Stimulated activated CD8-positive, alpha-beta memory T cell treated with anti-CD3 and anti-CD28 coated beads, Interleukin-4, amount 100 ng/mL, for 1 hour (primary cell): ENCODE measurements around the gene PATJ.

Source experiments
- DNase-seq, 2 donors: peaks; one replicate each; pipeline ENCODE4 v3.0.0-alpha.2; 2020; ENCODE audit warnings: low read depth in 2 of 2, low spot score in 1 of 2

The PATJ gene

DNA sequence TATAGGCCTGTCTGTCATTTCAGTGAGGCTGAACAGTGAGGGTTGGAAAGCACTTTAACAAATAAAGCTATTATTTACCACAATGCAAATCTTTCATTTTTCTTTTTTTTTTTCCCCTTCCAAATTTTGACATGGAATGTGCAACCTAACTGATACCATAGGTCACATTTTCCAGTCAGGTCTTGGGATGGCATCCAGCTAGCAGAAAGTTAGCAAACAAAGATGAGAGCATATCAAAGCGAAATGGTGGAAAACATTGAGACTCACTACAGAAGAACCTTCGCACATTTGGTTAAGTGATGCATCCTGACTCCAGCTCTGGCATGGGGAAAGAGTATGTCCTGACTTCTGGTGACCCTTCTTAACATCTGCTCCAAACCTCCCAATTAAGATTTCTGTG, 347.3 kb downstream of the PATJ start:
- DNase-seq, result no peak

DNA sequence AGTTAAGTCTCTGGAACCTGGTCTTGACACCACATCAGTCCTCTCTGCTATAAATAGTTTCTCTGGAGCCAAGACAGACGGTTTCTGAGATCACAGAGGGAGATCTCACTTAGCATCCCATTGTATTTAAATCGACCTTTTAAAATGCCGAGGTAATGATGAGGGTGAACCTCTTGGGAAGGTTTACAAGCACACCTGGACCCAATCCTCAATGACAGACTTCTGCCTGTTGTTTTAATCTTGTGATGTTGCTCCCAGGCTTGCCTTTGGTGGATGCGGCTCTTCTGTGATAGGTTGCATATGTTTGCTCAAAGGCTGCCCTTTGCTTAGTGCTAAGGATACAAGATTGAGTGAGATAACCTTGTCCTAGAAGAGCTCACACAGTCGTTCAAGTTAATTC, 347.7 kb downstream of the PATJ start:
- no peak for DNase-seq

DNA sequence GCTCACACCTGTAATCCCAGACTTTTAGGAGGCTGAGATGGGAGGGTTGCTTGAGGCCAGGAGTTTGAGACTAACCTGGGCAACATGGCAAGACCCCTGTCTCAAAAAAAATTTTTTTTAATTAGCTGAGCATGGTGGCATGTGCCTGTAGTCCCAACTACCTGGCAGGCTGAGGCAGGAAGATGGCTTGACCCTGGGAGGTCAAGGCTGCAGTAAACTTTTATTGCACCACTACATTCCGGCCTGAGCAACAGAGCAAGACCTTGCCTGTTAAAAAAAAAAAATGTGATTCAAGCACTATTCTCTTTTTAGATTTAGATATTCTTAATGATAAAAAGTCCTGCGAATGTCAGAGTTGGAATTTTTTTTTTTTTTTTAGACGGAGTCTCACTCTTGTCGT, 349.8 kb downstream of the PATJ start:
- DNase-seq, result no peak

DNA sequence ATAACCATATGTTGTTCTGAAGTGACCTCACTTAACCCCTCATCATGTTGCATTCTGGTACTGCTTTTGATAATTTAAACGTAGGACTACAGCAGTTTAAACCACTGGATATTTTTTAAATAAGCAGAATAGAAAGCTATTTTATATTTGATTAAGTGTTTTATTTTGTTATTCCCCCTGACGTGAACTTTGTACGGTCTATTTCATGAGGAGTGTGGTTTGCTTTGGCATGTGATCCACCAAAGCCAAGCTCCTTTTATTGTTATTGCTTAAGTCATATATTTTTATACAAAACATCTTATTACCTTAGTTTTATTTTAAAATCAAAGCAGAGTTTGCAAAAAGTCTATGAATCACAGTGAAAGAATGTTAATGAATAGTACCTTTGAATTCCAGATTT, 351.0 kb downstream of the PATJ start:
- no peak for DNase-seq

DNA sequence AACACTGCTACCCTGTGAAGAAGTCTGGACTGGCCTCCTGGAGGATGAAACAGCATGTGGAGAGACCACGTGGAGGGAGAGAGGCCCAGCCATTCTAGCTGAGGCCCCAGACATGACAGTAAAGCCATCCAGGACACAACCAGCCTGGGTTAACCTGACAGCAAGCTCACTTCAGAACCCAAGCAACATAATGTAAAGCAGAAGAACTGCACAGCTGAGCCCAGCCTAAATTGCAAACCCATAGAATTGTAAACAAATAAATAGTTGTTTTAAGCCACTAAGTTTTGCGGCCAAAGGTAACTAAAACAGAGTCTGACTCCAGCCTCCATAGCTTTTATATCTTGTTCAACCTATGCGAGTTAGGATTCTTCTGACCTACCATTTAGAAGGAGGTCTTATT, 355.2 kb downstream of the PATJ start:
- no peak for DNase-seq

DNA sequence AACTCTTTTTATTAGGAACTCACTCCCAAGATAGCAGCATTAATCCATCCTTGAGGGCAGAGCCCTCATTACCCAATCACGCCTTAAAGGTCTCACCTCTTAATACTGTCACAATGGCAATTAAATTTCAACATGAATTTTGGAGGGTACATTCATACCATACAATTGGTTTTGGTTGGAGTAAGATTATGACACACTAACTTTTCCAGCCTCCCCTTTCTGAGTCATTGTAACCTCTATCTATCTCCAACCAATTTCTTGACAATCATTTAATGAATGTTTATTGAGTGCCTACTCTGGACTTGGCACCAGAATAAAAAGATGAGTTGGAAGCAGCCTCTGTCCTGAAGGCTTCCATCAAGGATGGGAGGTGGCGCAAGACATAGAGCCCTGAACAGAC, 358.2 kb downstream of the PATJ start:
- no peak for DNase-seq

DNA sequence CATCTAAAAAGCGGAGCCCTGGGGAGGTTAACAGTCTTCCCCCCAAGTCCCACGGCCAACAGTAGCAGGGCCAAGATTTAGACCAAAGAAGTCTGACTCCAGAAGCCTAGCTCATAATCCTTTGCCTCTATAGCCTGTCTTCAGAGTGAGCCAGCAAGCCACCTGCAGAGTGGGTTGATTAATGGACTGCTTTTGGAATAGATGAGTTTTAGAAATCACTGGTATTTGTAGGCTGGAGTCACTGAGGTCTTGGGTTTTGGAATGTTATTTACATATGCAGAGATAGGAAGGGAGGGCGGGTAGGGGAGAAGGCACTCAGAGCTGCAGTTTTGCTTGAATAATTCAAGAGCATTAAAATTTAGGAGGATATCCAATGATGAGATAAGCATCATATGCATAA, 361.6 kb downstream of the PATJ start:
- no peak for DNase-seq

DNA sequence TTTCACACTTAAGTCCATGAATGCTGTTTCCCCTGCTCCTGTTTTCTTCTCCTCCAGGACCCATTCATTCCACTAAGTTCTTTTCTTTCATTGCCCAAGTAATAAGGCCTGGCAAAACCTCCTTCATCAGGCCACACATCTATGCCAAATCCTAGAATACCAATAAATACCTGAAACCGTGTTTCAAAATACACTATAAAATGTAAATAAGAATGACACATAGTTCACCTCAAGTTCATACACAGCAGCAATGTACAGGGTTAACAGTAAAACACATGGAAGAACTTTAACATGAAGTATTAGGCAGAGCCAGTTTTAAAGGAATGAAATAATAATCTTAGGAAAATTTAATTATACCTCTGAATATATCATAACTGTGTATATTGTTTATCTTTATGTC, 365.6 kb downstream of the PATJ start:
- DNase-seq, result no peak

DNA sequence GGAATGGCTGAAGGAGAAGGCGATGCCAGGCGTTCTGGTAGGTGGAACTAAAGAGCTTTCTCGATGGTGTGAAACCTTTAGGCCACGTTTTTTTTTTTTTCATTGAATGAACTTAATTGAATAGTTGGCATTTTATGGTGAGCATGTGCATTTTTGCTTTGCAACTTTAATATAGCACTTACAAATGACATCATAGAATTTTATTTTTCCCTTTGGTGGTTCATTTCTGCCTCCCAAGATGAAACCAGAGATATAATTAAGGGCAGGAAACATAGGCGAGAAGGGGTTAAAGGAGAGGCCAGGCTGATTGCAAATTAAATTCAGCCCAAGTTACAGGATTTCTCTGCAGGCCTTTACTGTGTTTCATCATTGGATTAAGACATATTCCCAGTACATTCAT, 366.8 kb downstream of the PATJ start:
- no peak for DNase-seq

DNA sequence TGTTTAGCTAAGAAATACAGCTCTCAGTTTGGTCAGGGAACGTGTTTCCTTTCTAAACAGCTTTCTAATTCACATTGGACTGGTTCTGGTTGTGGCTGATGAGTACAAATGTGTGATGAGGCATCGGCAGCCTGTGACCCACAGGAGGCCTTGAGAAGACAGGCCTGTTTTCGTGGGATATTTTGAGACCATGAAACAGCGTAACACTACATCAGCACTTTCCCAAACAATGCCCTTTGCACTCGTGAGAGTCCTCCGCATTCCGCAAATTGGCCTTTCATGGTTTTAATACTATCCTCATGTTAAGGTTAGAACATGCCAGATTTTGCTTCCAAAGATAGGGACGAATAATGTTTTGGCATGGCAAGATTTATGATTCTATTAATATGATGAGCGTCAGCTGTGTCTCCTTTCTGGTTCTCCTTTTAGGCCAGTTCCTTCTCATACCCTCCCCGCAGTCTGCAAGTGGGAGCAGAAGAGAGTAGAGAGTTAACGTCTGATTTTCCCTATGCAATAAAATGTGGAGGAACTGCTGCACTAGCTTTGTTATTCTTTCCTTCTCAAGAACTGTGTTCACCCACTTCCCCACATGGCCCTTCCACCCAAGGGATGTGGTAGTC, 368.0 kb downstream of the PATJ start:
- no peak for DNase-seq

DNA sequence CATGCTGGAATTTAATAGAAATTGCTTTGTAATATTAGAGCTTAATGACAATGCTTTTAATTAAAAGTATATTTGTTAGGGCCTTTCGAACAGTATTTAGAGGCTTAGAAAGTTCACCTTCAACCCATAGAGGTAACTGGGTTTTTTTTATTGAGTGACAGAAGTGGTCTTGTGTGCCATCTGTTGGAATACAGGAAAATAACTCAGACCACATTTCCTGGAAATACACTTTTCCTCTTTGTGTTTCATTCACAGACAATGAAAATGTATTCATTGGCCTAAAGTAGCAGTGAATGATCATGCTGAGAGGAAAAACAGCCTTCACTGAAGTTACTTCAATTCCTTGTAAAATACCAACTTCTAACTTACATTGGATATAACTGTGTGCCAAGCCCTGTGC, 368.8 kb downstream of the PATJ start:
- DNase-seq, result no peak

DNA sequence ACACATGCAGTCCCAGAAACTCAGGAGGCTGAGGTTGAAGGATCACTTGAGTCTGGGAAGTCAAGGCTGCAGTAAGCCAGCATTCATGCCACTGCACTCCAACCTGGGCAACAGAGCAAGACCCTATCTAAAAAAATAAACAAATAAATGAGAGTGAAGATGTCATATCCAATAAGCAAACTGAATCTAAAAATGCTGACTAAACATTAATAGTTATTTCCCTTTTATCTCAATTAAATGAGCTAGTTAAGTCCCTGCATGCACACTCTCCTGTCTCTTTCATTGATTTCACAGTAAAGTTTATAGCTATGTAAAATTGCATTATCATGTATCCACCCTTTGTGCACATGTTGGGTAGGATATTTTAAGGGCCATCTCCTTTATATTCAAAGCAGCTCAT, 371.2 kb downstream of the PATJ start:
- no peak for DNase-seq

DNA sequence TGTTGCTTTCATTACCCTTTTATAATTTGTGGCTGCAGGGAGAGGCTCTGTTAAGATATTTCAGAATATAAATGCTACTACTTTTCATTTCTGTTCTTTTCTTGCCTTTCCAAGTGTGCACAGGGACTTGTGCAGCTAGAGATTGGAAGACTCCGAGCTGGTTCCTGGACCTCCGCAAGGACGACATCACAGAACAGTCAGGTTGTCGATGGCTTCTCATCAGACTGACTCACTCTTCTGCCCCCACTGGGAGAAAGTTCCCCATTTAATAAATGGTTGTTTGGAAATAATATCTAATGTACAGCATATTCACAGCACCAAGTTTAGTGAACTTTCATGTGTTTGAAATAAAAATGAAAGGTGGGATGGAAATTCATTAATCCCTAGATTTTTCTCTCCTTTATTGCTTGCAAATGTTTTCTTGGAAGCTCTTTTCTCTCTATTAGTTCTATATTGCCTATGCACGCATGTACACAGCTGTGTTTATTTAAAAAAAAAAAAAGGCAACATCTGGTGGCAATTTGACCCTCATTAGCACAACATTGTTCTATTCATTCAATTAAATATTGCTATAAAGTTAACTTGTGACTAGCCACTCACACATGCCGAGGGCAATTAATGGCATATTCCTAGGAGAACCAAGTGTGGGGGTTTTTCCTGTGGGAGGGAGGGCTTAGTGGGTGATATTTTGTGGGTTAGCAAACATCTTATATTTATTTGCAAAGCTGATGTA, 374.9 kb downstream of the PATJ start:
- DNase-seq, result no peak

DNA sequence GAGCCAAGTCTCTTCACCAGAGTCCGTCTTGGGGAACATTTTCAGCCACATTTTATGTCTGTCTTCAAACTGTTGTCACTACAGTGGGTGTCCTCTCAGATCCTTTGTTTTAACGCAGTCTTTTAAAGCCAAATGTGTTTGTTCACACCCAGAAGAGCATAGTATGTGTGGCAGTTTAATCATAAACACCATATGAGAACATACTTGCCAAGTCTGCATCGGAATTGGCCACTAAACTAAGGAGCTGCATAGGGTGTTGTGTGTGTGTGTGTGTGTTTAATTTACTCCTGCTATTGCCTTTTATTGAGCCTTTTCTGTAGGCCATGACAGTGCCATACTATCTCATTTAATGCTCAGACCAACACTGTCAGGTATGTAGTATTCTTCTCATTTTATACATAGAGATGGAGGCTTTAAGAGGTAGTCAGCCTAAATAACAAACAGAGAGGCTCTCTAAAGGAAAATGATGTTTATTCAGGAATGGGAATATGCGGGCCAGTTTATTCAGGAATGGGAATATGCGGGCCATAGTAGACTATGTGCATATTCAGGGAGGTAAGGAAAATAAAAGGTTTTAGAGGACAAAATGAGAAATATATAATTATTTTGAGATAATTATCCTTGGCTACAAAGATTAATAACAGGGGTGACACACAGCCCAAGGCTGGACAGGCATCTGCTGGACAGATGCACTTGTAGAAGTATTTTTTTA, 384.5 kb downstream of the PATJ start:
- no peak for DNase-seq

DNA sequence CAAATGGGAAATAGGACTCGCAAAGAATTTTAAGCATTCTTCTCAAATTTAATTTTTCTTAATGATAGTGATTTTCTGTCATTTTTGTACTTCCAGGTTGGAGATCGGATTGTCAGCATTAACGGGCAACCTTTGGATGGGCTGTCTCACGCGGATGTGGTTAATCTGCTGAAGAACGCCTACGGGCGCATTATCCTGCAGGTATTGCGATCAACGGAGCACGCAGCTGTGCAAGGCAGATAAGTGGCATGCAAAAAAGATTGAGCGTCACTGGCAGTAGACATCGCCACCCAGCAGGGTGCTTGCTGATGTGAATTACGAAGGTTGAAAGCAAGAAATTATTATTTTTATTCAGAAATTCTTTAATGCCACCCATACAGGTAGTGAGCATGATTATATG, 386.5 kb downstream of the PATJ start:
- no peak for DNase-seq

DNA sequence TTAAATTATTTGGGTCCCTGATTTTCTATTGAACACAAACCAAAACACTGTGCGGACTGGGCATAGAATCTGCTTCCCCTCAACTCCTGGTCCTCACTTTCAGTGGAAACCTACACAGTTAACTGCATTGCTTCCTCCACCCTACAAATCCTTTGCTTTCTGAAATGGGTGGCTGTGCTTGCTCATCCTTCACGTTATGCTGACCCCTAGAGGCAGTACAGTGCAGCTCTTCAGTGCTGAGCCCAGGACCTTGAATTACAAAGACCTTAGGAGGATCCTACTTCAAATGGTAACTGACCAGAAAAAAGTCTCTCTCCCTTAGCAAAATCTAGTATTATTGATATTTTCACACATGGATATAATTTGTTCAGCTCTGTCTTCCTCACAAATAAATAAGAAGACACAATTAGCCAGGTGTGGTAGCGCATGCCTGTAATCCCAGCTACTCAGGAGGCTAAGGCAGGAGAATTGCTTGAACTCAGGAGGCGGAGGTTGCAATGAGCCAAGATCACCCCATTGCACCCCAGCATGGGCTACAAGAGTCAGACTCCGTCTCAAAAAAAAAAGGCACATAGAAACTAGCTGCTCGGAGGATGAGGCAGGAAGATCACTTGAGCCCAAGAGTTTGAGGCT, 388.9 kb downstream of the PATJ start:
- no peak for DNase-seq

DNA sequence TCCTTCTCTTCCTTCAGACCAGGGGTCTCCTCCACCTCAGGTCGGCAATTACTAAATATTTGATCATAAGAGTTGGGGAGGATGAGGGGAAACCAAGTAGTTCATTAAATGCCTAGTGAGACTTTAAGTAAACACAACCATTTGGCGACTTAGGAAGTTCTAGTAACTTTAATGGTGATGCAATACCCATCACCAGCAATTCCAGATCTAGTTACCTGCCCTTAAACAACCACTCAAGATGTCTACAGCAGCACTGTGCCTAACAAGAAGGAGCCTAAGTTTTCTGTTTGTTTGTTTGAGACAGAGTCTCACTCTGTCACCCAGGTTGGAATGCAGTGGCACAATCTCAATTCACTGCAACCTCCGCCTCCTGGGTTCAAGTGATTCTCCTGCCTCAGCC, 395.7 kb downstream of the PATJ start:
- DNase-seq, result no peak

DNA sequence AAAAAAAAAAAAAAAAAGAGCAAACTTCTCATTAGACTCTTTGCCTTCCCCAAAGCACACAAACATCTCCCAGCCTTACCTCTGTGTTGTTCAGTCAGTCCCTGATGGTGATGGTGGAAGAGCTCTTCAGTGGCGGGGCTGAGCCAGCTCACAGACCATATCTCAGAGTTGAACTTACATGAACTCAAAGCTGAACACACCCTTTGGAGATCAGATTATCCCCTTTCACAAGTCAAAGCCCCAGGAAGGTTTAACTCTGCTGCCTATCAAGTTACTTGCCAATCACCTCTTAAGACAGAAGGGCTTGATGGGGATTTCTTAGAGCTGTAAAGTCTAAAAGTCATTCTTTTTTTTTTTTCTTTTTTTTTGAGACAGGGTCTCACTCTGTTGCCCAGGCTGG, 397.1 kb downstream of the PATJ start:
- no peak for DNase-seq

DNA sequence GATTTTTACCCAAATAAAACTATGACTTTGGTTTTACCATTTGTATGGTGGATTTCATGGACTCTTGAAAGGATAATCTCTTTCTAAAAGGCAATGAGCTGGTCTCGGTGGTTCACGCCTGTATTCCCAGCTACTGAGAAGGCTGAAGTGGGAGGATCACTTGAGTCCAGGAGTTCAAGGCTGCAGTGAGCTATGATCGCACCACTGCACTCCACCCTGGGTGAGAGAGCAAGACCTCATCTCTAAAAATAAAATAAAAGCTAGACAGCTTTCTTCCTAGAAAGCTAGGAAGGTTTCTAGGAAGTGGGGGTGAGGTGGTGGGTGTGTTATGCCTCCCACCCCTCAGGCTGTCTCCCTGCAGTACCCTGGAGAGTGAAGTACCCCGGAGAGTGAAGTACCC, 398.4 kb downstream of the PATJ start:
- DNase-seq, result no peak

DNA sequence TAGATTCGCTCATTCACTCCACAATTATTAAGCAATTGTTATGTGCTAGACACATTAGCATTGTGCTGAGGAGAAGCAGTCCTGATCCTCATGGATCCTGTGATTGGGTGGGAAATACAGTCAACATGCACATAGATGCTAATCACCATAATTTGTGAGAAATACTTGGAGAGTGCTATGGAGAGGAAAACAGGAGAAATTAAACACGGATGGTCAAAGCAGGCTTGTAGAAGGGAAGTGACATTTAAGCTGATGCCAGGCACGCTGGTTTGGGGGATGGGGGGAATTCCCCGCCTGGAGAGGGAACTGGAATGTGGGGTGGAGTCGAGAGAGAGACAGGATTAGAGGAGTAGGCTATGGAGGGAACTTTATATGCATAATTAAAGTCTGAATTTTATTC, 400.2 kb downstream of the PATJ start:
- no peak for DNase-seq

DNA sequence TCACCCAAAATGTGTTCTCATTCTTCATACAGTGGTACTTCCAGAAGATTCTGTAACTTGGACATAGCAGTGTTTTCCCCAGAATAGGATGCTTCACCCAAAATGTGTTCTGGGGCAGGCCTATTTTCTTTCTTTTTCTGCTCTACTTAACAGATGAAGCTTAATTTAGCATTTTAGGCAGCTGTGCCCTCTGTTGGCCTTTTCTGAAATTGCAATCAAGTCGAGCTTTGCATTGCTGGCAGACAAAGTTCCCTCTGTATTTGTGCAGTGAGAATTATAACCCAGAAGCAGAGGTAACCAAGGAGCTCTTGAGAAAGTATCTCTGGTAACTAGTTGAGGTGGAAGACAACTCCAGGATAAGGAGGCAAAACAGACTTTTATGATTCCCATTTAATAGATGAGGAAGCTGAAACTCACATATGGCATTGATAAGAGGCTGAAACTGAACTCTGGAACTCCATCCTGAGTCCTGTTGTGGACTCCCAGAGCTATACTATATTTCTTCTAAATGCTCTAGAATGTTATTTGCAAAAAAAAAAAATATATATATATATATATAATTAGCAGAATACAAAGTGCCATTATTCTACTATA, 402.1 kb downstream of the PATJ start:
- DNase-seq, result no peak

DNA sequence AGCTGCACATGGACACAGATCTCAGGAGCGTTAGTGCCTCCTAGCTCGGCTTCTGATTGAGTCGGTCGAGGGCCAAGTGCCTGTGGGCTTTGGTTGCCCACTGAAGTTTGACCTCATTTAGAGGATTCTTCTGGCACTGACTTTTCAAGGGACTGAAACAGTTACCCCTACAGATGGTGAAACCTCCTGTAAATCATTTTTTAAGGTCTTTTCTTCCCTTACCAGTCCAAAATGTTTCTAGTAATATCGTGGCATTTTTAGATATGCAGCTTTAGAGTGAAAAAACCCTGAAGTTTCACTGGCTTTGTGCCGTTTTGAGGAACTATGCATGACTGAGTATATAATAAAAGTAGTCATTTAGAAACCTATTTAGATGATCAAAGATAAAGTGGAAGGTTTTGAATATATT, 417.7 kb downstream of the PATJ start:
- no peak for DNase-seq
